ENCODE data around the gene CDC14C. TPM values are rescaled to one million over a fixed set of nuclear protein-coding genes. Genes with fewer than 3 reads are reported as not detected.

The CDC14C gene
- total and polyA plus RNA-seq, 9 of the 15 experiments (the other 6 are each of a cell fraction or from before 2014, with no cell fraction given), result not detected

GRCh38 chr7:48955916-48956315 is 31.6 kb downstream of the CDC14C start (continued):
- no peak for TF ChIP-seq GTF3C2 (IDR thresholded peaks at IDR 0.05; ENCODE audit: borderline replicate concordance, extremely low read depth, insufficient read length)

- H3K36me3 ChIP-seq (ENCODE audit: control insufficient read depth, insufficient read depth, low read length), result no peaks in the 10 kb centered on the region
- no peaks in the 10 kb centered on the region for H4K20me1 ChIP-seq (replicated peaks; ENCODE audit: control insufficient read depth, insufficient read depth, low read length)
- CTCF ChIA-PET (ENCODE audit: low intra/inter-chr PET ratio), result no interaction called here
- no peaks in the 10 kb centered on the region for H3K27me3 ChIP-seq (ENCODE audit: control insufficient read depth in 2 of 2, insufficient read depth in 2 of 2, low read length in 2 of 2)
- POLR2A ChIA-PET, result no interaction called here
- no peak overlapping the region for H2AFZ ChIP-seq (ENCODE audit: low read depth, low read length)
- H3K27ac ChIP-seq (ENCODE audit: extremely low read depth, low read depth, low read length), result no peak overlapping the region
- DNase-seq (ENCODE audit: extremely low read depth in 1 of 4, low spot score in 3 of 4) (no peak), FAIRE-seq (no peak), ATAC-seq (no peak)
- H3K4me1 ChIP-seq (replicated peaks in 1 of 2; ENCODE audit: control insufficient read depth in 2 of 2, insufficient read depth in 2 of 2, low read length in 2 of 2), result no peaks in the 10 kb centered on the region
- H3K9me1 ChIP-seq (ENCODE audit: control insufficient read depth, insufficient read depth, low read length), result no peaks in the 10 kb centered on the region
- no peaks in the 10 kb centered on the region for H3K79me2 ChIP-seq (ENCODE audit: control insufficient read depth, insufficient read depth, low read length)
- no peak overlapping the region for H3K4me2 ChIP-seq (ENCODE audit: insufficient read depth, low read length)
- H3K4me3 ChIP-seq, result no peak overlapping the region
- no TSS peak for BruUV-seq (replicated peaks)
- no peaks in the 10 kb centered on the region for H3K9me3 ChIP-seq (replicated peaks; ENCODE audit: control insufficient read depth, insufficient read depth, low read depth, low read length)
- no peak overlapping the region for H3K9ac ChIP-seq (ENCODE audit: insufficient read depth in 1 of 2, low read depth in 2 of 2, low read length in 2 of 2)
- TF ChIP-seq ZNF79 (CRISPR knock-in tag; IDR thresholded peaks at IDR 0.05; ENCODE audit: low read depth) (no peak), ESRRA (IDR thresholded peaks at IDR 0.05; ENCODE audit: borderline replicate concordance, low read depth) (no peak), KLF10 (CRISPR knock-in tag; IDR thresholded peaks at IDR 0.05) (no peak), ZNF212 (CRISPR knock-in tag; IDR thresholded peaks at IDR 0.05) (no peak), U2AF1 (optimal IDR thresholded peaks at IDR 0.05; ENCODE audit: low read depth, low read length) (no peak)
- in situ Hi-C loops (cut with MboI) (no loop called here), intact Hi-C loops (cut with micrococcal nuclease) (no loop called here)
These were observed 35.3 kb downstream of the CDC14C start for GRCh38 chr7:48959676-48960075.
